Measurements from ENCODE around the gene SLC38A11. TPM values are rescaled to one million over a fixed set of nuclear protein-coding genes. Genes with fewer than 3 reads are reported as not detected.

SLC38A11 gene
- total and polyA plus RNA-seq, 10 of the 15 experiments (the other 5 are each of a cell fraction or from before 2014, with no cell fraction given) = not detected

- no peak overlapping the region for H3K4me2 ChIP-seq (ENCODE audit: control insufficient read depth, insufficient read depth)
- H2AFZ ChIP-seq (ENCODE audit: control insufficient read depth, low read depth, low read length) = no peak overlapping the region
- H3K4me1 ChIP-seq (ENCODE audit: control insufficient read depth, insufficient read depth, low read length) = no peaks in the 10 kb centered on the region
- no peaks in the 10 kb centered on the region for H3K9me3 ChIP-seq (replicated peaks; ENCODE audit: control insufficient read depth, insufficient read depth, low read length)
- intact Hi-C loops (cut with micrococcal nuclease; ENCODE audit: unreplicated experiment) (no loop called here), in situ Hi-C loops (cut with MboI) (no loop called here)
- H3K4me3 ChIP-seq = no peak overlapping the region
- FAIRE-seq = no peak
- no TSS peak for BruUV-seq (replicated peaks)
- no peak overlapping the region for H3K27ac ChIP-seq (ENCODE audit: control insufficient read depth, insufficient read depth)
- CTCF ChIA-PET = interaction anchor here (0.6 to 0.8 kb wide), 2 partner anchors 20 to 60 kb away, joined by 3 read pairs; no protein-coding TSS in a partner anchor
- SMC1A ChIA-PET (ENCODE audit: uncharacterized antibody, unreplicated experiment) = interaction anchor here (1.2 kb wide), 1 partner anchor 11 kb away, joined by 3 read pairs; no protein-coding TSS in a partner anchor
- RAD21 ChIA-PET (ENCODE audit: unreplicated experiment) = no interaction called here
- no peaks in the 10 kb centered on the region for H3K79me2 ChIP-seq (ENCODE audit: control insufficient read depth, insufficient read depth, low read length)
- no peaks in the 10 kb centered on the region for H3K36me3 ChIP-seq (ENCODE audit: control insufficient read depth in 2 of 2, insufficient read depth in 2 of 2, low read length in 1 of 2)
- no peak for ATAC-seq
- WGBS (ENCODE audit: insufficient coverage, insufficient replicate concordance, low lambda C conversion rate, missing lambda C conversion rate) = 2% methylated on average over 3 of the region's 3 CpGs
- POLR2A ChIA-PET = no interaction called here
- no peak for TF ChIP-seq SIX5 (IDR thresholded peaks at IDR 0.05; ENCODE audit: low read depth, low read length, severe bottlenecking)
- TF ChIP-seq NRF1 (conservative IDR thresholded peaks at IDR 0.05; ENCODE audit: low read depth, low read length) = no peak
- no peak for TF ChIP-seq SIN3A (IDR thresholded peaks at IDR 0.05; ENCODE audit: low read depth, low read length)
- no peak for TF ChIP-seq JUND (IDR thresholded peaks at IDR 0.05; ENCODE audit: low read depth, low read length)
- no peak for TF ChIP-seq FOXK2 (IDR thresholded peaks at IDR 0.05)
- no peak for TF ChIP-seq ZNF384 (IDR thresholded peaks at IDR 0.05; ENCODE audit: borderline replicate concordance, low read depth, low read length)
- no peak for TF ChIP-seq RB1 (IDR thresholded peaks at IDR 0.05; ENCODE audit: borderline replicate concordance)
- TF ChIP-seq ASH2L (IDR thresholded peaks at IDR 0.05; ENCODE audit: borderline replicate concordance, low read depth) = no peak
- no peak for TF ChIP-seq LARP7 (IDR thresholded peaks at IDR 0.05)
- no peak for TF ChIP-seq FOS (IDR thresholded peaks at IDR 0.05; ENCODE audit: borderline replicate concordance, extremely low read depth, insufficient read length)
- no peak for TF ChIP-seq SPI1 (IDR thresholded peaks at IDR 0.05; ENCODE audit: borderline replicate concordance, insufficient read depth, low read depth, low read length)
- TF ChIP-seq EED (IDR thresholded peaks at IDR 0.05; ENCODE audit: low read depth) = no peak
- TF ChIP-seq ZNF24 (IDR thresholded peaks at IDR 0.05) = no peak
- TF ChIP-seq MYB (IDR thresholded peaks at IDR 0.05; ENCODE audit: borderline replicate concordance, low read depth, low read length) = no peak
- TF ChIP-seq RFX5 (IDR thresholded peaks at IDR 0.05; ENCODE audit: low read depth, low read length) = no peak
- no peak for TF ChIP-seq SMAD1 (IDR thresholded peaks at IDR 0.05; ENCODE audit: low read depth, partially characterized antibody)
- TF ChIP-seq, protein P1, sequence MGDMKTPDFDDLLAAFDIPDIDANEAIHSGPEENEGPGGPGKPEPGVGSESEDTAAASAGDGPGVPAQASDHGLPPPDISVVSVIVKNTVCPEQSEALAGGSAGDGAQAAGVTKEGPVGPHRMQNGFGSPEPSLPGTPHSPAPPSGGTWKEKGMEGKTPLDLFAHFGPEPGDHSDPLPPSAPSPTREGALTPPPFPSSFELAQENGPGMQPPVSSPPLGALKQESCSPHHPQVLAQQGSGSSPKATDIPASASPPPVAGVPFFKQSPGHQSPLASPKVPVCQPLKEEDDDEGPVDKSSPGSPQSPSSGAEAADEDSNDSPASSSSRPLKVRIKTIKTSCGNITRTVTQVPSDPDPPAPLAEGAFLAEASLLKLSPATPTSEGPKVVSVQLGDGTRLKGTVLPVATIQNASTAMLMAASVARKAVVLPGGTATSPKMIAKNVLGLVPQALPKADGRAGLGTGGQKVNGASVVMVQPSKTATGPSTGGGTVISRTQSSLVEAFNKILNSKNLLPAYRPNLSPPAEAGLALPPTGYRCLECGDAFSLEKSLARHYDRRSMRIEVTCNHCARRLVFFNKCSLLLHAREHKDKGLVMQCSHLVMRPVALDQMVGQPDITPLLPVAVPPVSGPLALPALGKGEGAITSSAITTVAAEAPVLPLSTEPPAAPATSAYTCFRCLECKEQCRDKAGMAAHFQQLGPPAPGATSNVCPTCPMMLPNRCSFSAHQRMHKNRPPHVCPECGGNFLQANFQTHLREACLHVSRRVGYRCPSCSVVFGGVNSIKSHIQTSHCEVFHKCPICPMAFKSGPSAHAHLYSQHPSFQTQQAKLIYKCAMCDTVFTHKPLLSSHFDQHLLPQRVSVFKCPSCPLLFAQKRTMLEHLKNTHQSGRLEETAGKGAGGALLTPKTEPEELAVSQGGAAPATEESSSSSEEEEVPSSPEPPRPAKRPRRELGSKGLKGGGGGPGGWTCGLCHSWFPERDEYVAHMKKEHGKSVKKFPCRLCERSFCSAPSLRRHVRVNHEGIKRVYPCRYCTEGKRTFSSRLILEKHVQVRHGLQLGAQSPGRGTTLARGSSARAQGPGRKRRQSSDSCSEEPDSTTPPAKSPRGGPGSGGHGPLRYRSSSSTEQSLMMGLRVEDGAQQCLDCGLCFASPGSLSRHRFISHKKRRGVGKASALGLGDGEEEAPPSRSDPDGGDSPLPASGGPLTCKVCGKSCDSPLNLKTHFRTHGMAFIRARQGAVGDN (IDR thresholded peaks at IDR 0.05) = no peak
- TF ChIP-seq, protein P2, sequence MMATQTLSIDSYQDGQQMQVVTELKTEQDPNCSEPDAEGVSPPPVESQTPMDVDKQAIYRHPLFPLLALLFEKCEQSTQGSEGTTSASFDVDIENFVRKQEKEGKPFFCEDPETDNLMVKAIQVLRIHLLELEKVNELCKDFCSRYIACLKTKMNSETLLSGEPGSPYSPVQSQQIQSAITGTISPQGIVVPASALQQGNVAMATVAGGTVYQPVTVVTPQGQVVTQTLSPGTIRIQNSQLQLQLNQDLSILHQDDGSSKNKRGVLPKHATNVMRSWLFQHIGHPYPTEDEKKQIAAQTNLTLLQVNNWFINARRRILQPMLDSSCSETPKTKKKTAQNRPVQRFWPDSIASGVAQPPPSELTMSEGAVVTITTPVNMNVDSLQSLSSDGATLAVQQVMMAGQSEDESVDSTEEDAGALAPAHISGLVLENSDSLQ (IDR thresholded peaks at IDR 0.05) = no peak
- no peaks in the 10 kb centered on the region for H3K27me3 ChIP-seq (replicated peaks in 1 of 2; ENCODE audit: control insufficient read depth in 2 of 2, insufficient read depth in 2 of 2, low read length in 1 of 2)
- no peaks in the 10 kb centered on the region for H4K20me1 ChIP-seq (ENCODE audit: control insufficient read depth, insufficient read depth)
- no peak overlapping the region for H3K9ac ChIP-seq (ENCODE audit: control insufficient read depth, insufficient read depth, low read length)
- no peak for DNase-seq (ENCODE audit: low read depth, low spot score)
These were observed 87.4 kb downstream of the SLC38A11 start for GRCh38 chr2:164867779-164868397.
